ENCODE data around the gene TMED5. TPM values are rescaled to one million over a fixed set of nuclear protein-coding genes. Genes with fewer than 3 reads are reported as not detected.

Gene TMED5
- total RNA-seq, 4 donors from 2014 or later, result 15.0 to 97.3 (median 43.3) TPM

- Histone ChIP-seq H3K9me3 (no peaks in the 10 kb centered on the region), H3K36me3 (peaks cover 0 to 5% (median 0%) of the 10 kb centered on the region in 4 donors), H3K27me3 (no peaks in the 10 kb centered on the region), H3K4me3 (no peak overlapping the region), H3K4me1 (no peaks in the 10 kb centered on the region), H3K27ac (no peak overlapping the region)
- TF ChIP-seq EP300 (IDR thresholded peaks at IDR 0.05; ENCODE audit: low read depth) (no peak), POLR2AphosphoS5 (IDR thresholded peaks at IDR 0.05) (no peak), POLR2A (IDR thresholded peaks at IDR 0.05) (no peak), CTCF (IDR thresholded peaks at IDR 0.05) (no peak)
- 97 to 100% methylated on average over 4 of the region's 4 CpGs for WGBS, 2 donors (ENCODE audit: low coverage in 1 of 2)
- DNase-seq, result no peak
- in situ Hi-C loops (cut with MboI; ENCODE audit: low pct_ligation_motif_present in 1 of 4, low pct_unique_long_range_greater_than_20kb in 1 of 4, low sequenced_read_pairs in 3 of 4) (no loop called here), intact Hi-C loops (cut with DNase I; ENCODE audit: low total_unique reads) (no loop called here)
Observed at GRCh38 chr1:93143769-93144168, 36.4 kb downstream of the TMED5 start.

- Histone ChIP-seq H3K27ac (no peak overlapping the region), H3K4me3 (no peak overlapping the region), H3K4me1 (peaks cover 0 to 5% (median 1%) of the 10 kb centered on the region in 4 donors), H3K9me3 (no peaks in the 10 kb centered on the region), H3K36me3 (peaks cover 0 to 9% (median 0%) of the 10 kb centered on the region in 4 donors), H3K27me3 (no peaks in the 10 kb centered on the region)
- 78 to 85% methylated on average over 1 of the region's 1 CpG for WGBS, 2 donors (ENCODE audit: low coverage in 1 of 2)
- no peak for DNase-seq
- in situ Hi-C loops (cut with MboI; ENCODE audit: low pct_ligation_motif_present in 1 of 4, low pct_unique_long_range_greater_than_20kb in 1 of 4, low sequenced_read_pairs in 3 of 4) (no loop called here), intact Hi-C loops (cut with DNase I; ENCODE audit: low total_unique reads) (no loop called here)
- TF ChIP-seq POLR2A (IDR thresholded peaks at IDR 0.05) (no peak), EP300 (IDR thresholded peaks at IDR 0.05; ENCODE audit: low read depth) (no peak), CTCF (IDR thresholded peaks at IDR 0.05) (no peak), POLR2AphosphoS5 (IDR thresholded peaks at IDR 0.05) (no peak)
Observed at GRCh38 chr1:93143136-93143535, 37.1 kb downstream of the TMED5 start.

- Histone ChIP-seq H3K4me3 (no peak overlapping the region), H3K27ac (no peak overlapping the region), H3K27me3 (no peaks in the 10 kb centered on the region), H3K36me3 (peaks cover 0 to 9% (median 0%) of the 10 kb centered on the region in 4 donors), H3K9me3 (no peaks in the 10 kb centered on the region), H3K4me1 (peaks cover 2 to 10% (median 3%) of the 10 kb centered on the region in 4 donors)
- DNase-seq, result no peak
- intact Hi-C loops (cut with DNase I; ENCODE audit: low total_unique reads), result no loop called here
- WGBS, 2 donors (ENCODE audit: low coverage in 1 of 2), result 97 to 98% methylated on average over 2 of the region's 2 CpGs
- in situ Hi-C loops (cut with MboI; ENCODE audit: low pct_ligation_motif_present in 1 of 4, low pct_unique_long_range_greater_than_20kb in 1 of 4, low sequenced_read_pairs in 3 of 4), result no loop called here
- TF ChIP-seq POLR2AphosphoS5 (IDR thresholded peaks at IDR 0.05) (no peak), EP300 (IDR thresholded peaks at IDR 0.05; ENCODE audit: low read depth) (no peak), POLR2A (IDR thresholded peaks at IDR 0.05) (no peak), CTCF (IDR thresholded peaks at IDR 0.05) (no peak)
Observed at GRCh38 chr1:93142161-93142560, 38.1 kb downstream of the TMED5 start.

- in situ Hi-C loops (cut with MboI; ENCODE audit: low pct_ligation_motif_present in 1 of 4, low pct_unique_long_range_greater_than_20kb in 1 of 4, low sequenced_read_pairs in 3 of 4), result no loop called here
- Histone ChIP-seq H3K9me3 (no peaks in the 10 kb centered on the region), H3K27me3 (no peaks in the 10 kb centered on the region), H3K4me3 (no peak overlapping the region), H3K4me1 (peaks cover 3 to 13% (median 4%) of the 10 kb centered on the region in 4 donors), H3K27ac (no peak overlapping the region), H3K36me3 (peaks cover 0 to 20% (median 4%) of the 10 kb centered on the region in 4 donors)
- WGBS, 2 donors (ENCODE audit: low coverage in 1 of 2), result 87 to 100% methylated on average over 1 of the region's 1 CpG
- intact Hi-C loops (cut with DNase I; ENCODE audit: low total_unique reads), result no loop called here
- TF ChIP-seq POLR2A (IDR thresholded peaks at IDR 0.05) (no peak), POLR2AphosphoS5 (IDR thresholded peaks at IDR 0.05) (no peak)
- no peak for DNase-seq
Observed at GRCh38 chr1:93140106-93140505, 40.1 kb downstream of the TMED5 start.

All from transverse colon (tissue), 4 donors.